H1 (cell line): Measurements from ENCODE around the gene CENPO. TPM values are rescaled to one million over a fixed set of nuclear protein-coding genes. Genes with fewer than 3 reads are reported as not detected.

Experiments
- EZH2 ChIP-seq: fragments of 200-600 bp; sonication (generic); IDR thresholded peaks from 2 replicates; pipeline ENCODE4 v1.7.1; 2012; ENCODE audit warnings: low read depth, mild to moderate bottlenecking, moderate library complexity, low read length, inconsistent platforms; ENCODE audit not compliant: severe bottlenecking
- USF2 ChIP-seq: IDR thresholded peaks from 2 replicates; pipeline ENCODE4 v1.6.1; 2011; ENCODE audit warnings: low read length, improper control_type of control experiment
- polyA plus RNA-seq, 7 experiments: library from polyadenylated mRNA; depleted of rRNA in 3 of 7; stranded (reverse) in 5 of 7; unstranded in 2 of 7; fragments of >200 nt in 5 of 7; fragments of 200-250 nt in 2 of 7; gene quantifications; 1 replicate in 5 of 7; 2 replicates in 1 of 7; 4 replicates in 1 of 7; pipeline versions ENCODE4 v1.2.1 to v1.2.3, GENCODE V29; 2011 to 2013; ENCODE audit warnings: missing spikeins in 2 of 7, mixed read lengths in 2 of 7
- total RNA-seq: library from RNA; stranded (reverse); fragmentation: NEBNext Ultra II Directional; extraction: Animal tissue kit (Norgen Biotek cat#: 25700); gene quantifications from 2 replicates; pipeline ENCODE4 v1.2.1, GENCODE V29; 2021

CENPO gene
- total and polyA plus RNA-seq, 2 of the 8 experiments (the other 6 are each of a cell fraction or from before 2014, with no cell fraction given) = 34.4 to 46.3 TPM

DNA sequence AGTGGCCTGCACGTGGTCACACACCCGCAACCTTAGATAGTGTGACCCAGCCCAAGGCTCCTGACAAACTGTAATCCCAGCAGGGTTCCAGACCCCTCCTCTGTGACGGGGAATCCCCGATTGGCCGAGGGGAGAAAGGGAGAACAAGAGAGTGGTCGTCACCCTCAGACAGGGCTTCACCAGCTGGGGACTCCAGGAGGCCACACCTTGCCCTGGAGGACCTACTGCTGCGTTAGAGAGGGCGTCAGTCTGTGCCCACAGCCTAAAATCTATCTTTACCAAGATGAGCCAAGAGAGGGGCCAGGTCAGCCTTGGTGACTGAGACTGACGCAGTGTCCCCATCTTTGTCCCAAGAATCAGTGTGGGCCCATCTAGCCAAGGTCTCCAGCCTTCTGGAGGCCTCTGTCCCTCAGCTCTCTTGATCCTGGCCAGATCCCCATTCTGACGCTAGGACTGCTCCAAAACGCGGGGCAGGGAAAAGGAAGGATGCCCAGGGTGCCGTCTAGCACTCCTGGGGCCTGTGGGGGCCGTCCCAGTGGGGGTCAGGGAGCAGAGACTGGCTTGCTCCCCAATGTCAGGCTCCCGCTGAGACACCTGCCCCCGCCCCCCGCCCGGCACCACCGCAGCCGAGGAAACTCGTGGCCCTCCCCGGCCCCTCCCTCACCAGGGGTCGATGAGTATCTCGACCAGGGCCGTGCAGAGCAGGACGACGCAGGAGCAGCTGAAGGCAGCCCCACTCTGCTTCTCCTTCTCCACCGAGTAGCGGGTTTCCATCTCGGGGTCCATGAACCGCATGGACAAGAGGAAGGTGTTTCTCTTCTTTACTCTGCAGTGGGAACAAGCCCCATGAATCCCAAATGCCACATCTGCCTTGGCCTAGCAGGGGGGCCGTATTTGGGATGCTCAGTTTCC is 40.9 kb downstream of the CENPO start (continued):
- TF ChIP-seq USF2 = no peak
- TF ChIP-seq EZH2 = no peak
